Activated T-helper 1 cell treated with Interleukin-2 at 50 U/mL for 16 hours (primary cell): ENCODE data around the gene UBN2.
"Not testable (repeated sequence)": the region's sequence is repeated elsewhere in the genome, so short reads cannot be mapped to it uniquely, and the experiment has no call there.

Experiments used
- DNase-seq: peaks from one replicate; pipeline ENCODE4 v3.0.0-alpha.2; 2020; ENCODE audit warnings: low read depth

Gene UBN2

GRCh38 chr7:139230774-139231512, at the start of gene UBN2:
Gene UBN2 (plus strand): TSS chr7:139231237. CDS start chr7:139231485, 248 bp downstream.
- DNase-seq, result peak; percentile 77

DNA sequence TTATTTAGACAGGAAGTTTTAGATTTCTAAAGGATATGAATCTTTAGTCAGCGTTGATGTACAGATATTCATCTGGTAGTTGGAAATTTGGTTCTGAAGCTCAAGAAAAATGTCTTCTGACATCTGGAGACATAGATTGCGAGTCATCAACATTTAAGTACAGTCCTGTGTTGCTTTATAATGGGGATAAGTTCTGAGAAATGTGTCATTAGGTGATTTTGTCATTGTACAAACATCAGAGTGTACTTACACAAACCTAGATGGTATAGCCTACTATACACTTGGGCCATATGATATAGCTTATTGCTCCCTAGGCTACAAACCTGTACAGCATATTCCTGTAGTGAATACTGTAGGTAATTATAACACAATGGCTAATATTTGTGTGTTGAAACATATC, 49.6 kb upstream of the UBN2 start:
- no peak for DNase-seq

DNA sequence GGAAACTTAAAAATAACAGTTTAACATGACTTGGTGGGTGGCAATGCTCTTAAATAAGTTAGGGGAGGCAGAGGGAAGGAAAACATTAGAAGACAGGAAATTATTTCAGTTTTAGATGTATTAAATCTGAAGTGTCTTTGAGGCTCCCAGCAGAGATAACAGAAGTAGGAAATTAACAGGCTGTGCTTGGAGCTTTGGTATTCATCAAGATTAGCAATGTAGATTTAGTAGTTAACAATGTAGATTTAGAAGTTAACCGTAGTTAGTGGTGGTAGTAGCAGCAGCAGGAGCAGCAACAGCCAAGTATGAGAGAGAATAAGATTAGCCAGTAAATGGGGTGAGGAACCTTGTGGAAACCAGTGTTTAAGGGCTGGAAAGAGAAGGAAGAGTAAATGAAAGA, 48.7 kb upstream of the UBN2 start:
- DNase-seq, result no peak

DNA sequence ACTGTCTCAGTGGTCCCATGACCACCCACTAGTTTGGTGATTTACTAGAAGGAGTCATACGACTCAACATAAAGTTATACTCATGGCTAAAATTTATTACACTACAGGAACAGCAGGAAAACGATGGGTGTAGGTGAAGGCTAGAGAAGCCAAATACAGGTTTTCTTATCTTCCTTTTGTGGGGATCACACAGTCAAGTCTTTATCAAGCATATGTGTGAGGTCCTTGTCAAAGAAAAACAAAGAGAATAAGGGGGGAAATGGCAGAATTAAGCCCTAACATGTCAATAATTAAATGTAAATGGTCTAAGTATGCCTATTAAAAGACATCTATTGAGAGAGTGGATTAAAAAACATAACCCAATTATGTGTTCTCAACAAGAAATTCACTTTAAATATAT, 47.8 kb upstream of the UBN2 start:
- no peak for DNase-seq

GRCh38 chr7:139183878-139184338, 47.1 kb upstream of the UBN2 start:
- no peak for DNase-seq

DNA sequence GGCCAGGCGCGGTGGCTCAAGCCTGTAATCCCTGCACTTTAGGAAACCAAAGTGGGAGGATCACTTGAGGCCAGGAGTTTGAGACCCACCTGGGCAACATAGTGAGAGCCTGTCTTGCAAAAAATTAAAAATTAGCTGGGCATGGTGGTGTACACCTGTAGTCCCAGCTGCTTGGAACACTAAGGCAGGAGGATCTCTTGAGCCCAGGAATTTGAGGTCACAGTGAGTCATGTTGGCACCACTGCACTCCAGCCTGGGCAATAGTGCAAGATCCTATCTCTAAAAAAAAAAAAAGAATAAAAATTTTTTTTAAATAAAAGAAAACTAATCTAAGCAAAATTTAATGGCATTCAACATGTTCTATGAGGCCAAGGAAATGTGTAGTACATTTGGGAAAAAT, 44.9 kb upstream of the UBN2 start:
- no peak for DNase-seq

DNA sequence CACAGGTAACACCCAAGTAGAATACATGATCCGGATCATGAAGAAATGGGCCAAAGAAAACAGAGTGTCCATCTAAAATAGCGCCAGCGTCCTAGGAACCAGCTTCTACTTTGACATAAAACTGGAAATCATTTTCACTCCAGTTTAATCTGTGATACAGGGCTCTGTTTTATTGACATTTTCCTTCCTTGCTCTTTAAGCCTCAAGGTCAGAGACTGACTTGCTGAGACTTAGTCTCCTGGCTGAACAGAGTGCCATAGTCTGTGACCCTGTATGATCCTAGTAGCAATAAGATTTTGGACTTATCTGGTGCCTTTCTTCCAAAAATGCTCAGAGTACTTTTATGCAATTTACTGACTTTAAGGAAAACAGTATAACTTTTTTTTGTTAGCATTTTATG, 41.7 kb upstream of the UBN2 start:
- DNase-seq, result no peak

DNA sequence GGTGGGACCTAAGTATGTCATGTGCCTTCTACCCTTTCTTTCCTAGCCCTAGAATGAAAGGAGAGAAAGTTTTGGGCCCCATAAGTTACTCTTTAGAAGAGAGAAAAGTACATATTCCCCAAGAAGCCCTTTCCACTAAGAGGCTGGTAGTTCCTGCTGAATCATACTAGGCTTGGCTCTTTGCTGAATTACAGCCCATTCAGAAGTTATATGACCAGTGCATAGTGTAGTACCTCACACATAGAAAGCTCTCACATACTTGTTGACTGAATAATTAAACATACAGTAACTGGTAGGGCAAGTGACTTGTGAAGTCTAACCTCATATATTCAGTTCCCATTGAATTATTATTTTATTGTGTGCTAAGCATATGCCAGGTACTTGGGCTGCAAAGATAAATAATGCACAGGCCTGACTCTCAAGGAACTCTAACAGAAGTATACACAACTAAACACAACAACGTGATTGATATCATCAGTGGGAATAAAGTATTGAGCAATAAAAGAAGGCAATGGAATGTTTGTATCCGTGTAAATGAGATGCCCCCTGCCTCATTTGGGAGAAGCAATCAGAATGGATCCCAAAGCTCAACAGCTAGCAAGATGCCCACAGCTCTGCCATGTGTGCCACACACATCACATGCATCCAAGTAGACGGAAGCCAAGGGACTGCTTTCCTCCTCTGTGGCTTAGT, 38.9 kb upstream of the UBN2 start:
- no peak for DNase-seq

DNA sequence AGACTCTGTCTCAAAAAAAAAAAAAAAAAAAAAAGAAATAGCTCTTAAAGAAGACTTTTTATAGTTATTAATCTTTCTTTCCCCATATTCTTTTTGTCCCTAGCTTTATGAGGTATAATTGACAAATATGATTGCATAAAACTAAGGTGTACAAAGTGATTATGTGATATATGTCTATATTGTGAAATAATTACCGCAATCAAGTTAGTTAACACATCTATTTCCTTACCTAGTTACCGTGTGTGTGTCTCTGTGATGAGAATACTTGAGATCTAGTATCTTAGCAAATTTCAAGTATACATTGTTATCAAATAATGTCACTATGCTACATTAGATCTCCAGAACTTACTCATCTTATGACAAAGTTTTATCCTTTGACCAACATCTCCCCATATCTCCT, 30.7 kb upstream of the UBN2 start:
- no peak for DNase-seq

DNA sequence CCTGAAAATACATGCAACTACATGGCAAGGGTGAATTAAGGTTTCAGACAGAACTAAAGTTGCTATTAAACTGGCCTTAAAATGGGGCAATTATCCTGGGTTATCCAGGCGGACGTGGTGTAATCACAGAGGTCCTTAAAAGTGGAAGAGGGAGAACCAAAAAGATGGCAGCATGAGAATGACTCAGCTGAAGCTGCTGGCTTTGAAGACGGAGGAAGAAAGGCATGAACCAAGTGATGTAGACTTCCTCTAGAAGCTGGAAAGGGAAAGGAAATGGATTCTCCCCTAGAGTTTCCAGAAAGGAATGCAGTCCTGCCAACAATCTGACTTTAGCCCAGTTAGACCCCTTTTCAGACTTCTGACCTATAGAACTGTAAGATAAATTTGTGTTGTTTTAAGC, 27.0 kb upstream of the UBN2 start:
- no peak for DNase-seq

- DNase-seq, result no peak
Observed at GRCh38 chr7:139205843-139206242, 25.2 kb upstream of the UBN2 start.

DNA sequence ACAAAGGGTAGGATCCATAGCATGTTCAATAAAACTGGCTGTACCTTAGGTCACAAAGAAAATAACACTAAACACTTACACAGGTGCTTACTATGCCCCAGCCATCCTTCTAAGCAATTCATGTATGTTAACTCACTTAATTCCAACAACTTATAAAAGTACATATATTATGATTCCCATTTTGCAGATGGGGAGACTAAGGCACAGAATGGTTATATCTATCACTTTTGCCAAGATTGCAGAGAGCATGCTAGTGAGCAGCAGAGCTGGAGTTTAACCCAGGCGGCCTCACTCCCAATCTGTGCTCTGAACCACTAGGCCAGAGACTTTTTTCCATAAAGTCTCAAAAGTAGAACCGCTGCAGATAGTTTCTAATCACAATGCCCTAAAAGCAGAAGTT, 18.9 kb upstream of the UBN2 start:
- DNase-seq, result no peak

DNA sequence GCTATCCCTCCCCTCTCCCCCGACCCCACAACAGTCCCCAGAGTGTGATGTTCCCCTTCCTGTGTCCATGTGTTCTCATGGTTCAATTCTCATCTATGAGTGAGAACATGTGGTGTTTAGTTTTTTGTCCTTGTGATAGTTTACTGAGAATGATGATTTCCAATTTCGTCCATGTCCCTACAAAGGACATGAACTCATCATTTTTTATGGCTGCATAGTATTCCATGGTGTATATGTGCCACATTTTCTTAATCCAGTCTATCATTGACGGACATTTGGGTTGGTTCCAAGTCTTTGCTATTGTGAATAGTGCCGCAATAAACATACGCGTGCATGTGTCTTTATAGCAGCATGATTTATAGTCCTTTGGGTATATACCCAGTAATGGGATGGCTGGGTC, 17.5 kb upstream of the UBN2 start:
- DNase-seq, result not testable (repeated sequence)

DNA sequence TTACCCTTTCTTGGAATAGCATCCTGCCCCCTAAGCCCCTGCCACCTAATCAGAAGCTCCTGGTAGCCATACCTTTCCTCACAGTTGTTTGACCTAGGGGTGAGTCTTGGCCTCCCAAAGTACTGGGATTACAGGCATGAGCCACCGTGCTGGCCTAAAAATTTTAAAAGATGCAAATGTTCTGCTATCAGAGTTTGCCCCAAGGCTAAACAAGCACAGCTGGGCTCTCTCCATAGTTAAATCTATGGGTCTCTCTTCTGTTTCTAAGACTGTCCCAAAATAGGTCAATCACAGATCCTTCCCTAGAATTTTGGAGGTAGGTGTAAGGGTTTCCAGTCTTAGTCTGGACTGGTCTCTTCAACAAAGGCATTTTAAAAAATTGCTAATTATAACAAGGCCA, 12.9 kb upstream of the UBN2 start:
- DNase-seq, result no peak

DNA sequence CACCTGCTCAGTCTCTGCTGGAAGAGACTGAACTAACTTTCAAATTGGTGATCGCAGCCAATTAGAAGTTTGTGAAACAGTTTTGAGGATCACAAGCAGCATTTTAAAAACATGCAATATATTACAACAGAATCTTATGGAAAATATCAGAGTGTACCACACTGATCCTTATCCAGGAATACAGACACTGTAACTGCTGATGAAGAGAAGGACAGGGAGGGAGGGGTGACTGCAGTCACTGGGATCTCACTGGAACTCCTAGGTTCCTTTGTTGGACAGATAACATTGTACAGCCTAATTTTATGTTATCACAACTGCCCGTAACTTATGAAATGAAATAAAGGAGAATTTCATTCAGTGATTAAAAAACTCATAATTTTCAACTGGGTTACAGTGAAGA, 6.8 kb upstream of the UBN2 start:
- no peak for DNase-seq

DNA sequence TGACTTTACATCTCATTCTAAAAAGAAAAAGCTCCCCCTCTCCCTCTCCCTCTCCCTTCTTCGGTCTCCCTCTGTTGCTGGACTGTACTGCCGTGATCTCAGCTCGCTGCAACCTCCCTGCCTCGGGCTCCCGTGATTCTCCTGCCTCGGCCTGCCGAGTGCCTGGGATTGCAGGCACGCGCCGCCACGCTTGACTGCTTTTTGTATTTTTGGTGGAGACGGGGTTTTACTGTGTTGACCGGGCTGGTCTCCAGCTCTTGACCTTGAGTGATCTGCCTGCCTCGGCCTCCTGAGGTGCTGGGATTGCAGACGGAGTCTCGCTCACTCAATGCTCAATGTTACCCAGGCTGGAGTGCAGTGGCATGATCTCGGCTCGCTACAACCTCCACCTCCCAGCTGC, 6.2 kb upstream of the UBN2 start:
- DNase-seq, result not testable (repeated sequence)

DNA sequence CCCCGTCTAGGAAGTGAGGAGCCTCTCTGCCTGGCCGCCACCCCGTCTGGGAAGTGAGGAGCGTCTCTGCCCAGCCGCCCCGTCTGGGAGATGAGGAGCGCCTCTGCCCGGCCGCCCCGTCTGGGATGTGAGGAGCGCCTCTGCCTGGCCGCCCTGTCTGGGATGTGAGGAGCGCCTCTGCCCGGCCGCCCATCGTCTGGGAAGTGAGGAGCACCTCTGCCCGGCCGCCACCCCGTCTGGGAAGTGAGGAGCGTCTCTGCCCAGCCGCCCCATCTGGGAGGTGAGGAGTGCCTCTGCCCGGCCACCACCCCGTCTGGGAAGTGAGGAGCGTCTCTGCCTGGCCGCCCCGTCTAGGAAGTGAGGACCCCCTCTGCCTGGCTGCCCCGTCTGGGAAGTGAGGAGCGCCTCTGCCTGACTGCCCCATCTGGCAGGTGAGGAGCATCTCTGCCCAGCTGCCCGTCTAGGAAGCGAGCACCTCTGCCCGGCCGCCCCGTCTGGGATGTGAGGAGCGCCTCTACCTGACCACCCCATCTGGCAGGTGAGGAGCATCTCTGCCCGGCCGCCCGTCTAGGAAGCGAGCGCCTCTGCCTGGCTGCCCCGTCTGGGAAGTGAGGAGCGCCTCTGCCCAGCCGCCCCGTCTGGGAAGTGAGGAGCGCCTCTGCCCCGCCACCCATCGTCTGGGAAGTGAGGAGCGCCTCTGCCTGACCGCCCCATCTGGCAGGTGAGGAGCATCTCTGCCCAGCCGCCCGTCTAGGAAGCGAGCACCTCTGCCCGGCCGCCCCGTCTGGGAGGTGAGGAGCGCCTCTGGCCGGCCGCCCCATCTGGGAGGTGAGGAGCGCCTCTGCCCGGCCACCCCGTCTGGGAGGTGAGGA, 5.5 kb upstream of the UBN2 start:
- DNase-seq, result not testable (repeated sequence)

DNA sequence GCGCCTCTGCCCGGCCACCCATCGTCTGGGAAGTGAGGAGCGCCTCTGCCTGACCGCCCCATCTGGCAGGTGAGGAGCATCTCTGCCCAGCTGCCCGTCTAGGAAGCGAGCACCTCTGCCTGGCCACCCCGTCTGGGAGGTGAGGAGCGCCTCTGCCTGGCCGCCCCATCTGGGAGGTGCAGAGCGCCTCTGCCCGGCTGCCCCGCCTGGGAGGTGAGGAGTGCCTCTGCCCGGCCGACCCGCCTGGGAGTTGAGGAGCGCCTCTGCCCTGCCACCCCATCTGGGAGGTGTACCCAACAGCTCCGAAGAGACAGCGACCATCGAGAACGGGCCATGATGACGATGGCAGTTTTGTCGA, 4.9 kb upstream of the UBN2 start:
- DNase-seq, result not testable (repeated sequence)

DNA sequence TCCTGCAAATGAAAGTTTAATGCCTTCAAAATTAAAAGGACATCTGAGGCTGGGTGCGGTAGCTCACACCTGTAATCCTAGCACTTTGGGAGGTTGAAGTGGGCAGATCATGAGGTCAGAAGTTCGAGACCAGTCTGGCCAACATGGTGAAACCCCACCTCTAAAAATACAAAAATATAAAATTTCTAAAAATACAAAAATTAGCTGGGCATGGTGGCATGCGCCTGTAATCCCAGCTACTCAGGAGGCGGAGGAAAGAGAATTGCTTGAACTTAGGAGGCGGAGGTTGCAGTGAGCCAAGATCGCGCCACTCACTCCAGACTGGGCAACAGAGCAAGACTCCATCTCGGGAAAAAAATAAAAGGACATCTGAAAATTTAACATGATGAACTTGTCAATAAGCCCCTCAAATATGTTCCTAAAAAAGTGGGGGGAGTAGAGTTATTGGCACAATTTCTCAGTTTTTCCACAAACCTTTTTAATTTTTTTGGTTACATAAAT, 4.0 kb upstream of the UBN2 start:
- DNase-seq, result not testable (repeated sequence)

DNA sequence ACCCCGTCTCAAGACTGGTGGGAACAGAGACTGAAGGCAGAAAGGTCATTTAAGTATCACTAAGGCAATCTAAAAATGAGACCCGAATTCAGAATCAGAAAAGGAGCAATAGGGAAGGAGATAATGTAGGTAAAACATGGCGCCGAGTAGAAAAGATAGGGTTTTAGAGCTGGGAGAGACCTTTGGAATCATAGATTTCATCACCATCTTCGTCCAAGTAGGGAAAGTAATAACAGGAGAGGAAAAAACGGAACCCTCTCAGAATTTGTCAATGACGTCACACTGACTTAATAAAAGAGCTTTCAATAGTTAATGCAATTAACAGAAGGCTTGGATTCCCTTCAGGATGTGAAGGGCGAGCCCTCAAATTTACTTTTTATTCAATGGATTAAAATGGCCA, 1.0 kb upstream of the UBN2 start:
- DNase-seq, result no peak

DNA sequence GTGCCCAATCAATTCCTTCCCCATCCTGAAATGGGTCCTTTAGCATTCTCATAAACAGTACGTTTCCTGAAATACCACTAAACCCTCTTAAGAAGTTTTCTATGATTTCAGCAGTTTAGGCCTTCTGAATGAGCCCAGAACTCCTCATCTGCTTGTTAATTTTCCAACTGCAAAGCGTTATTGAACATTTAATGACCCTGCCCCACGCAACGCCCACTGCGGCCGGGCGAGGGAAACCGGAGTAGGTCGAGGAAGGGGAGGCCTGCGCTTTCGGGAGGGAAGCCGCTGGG, 608 bp upstream of the UBN2 start:
- no peak for DNase-seq

- DNase-seq, result peak; percentile 5
Observed at GRCh38 chr7:139231513-139232376, 708 bp downstream of the UBN2 start.
